ENCODE data around the gene KCNAB3. TPM values are rescaled to one million over a fixed set of nuclear protein-coding genes. Genes with fewer than 3 reads are reported as not detected.
"Not testable (repeated sequence)": the region's sequence is repeated elsewhere in the genome, so short reads cannot be mapped to it uniquely, and the experiment has no call there.

Gene KCNAB3
- total RNA-seq, 2 experiments from 2014 or later = 10.6 to 12.5 TPM

DNA sequence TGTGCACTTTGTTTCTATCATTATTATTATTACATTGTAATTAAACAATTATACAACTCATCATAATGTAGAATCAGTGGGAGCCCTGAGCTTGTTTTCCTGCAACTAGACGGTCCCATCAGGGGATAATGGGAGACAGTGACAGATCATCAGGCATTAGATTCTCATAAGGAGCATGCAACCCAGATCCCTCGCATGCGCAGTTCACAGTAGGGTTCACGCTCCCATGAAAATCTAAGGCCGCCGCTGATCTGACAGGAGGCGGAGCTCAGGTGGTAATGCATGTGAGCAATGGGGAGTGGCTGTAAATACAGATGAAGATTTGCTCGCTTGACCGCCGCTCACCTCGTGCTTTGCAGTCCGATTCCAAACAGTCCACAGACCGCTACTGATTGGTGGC lies 23.6 kb upstream of the KCNAB3 start:
- DNase-seq; H3K27ac Mint-ChIP-seq; ATAC-seq (ENCODE audit: low read depth); H3K27me3 Mint-ChIP-seq; H3K9me3 Mint-ChIP-seq; H3K4me3 Mint-ChIP-seq: not testable (repeated sequence)
- Mint-ChIP-seq H3K36me3 (peaks cover 12% of the 10 kb centered on the region), H3K4me1 (peaks cover 14% of the 10 kb centered on the region)
- POLR2A ChIA-PET = interaction anchor here (1.7 to 2.7 kb wide), 2 partner anchors 20 to 267 kb away, joined by 4 to 10 read pairs; partner anchors contain the start of genes CNTROB and TRAPPC1

DNA sequence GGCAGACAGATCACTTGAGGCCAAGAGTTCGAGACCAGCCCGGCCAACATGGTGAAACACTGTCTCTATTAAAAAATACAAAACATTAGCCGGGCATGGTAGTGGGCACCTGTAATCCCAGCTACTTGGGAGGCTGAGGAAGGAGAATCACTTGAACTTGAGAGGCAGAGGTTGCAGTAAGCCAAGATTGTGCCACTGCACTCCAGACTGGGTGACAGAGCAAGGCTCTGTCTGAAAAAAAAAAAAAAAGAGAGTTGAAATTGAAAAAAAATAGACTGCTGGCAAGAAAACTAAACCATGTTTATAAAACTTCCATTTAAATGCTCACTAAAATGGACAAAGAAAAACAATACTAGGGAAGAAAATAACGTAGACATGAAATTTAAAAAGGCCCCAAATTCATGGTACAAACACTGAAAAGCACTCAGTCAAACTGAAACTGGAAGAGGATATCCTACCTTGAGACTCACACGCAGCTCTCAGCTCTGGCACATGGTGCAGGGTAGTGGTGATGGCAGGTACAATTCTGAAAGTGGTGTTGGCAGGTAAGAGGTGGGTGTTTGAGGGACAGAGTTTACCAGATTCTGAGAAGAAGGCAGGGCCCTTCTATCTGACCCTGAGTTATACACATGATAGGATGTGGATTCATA lies 21.6 kb upstream of the KCNAB3 start:
- POLR2A ChIA-PET = interaction anchor here (0.6 to 2.7 kb wide), 8 partner anchors 16 to 265 kb away, joined by 3 to 11 read pairs (median 5); partner anchors contain the start of genes CNTROB and TRAPPC1
- peak overlapping the region; percentile 54 for H3K4me3 Mint-ChIP-seq
- peaks cover 23% of the 10 kb centered on the region for H3K36me3 Mint-ChIP-seq
- H3K27ac Mint-ChIP-seq = peak overlapping the region; percentile 88
- peak; percentile 99 for ATAC-seq (ENCODE audit: low read depth)
- no peaks in the 10 kb centered on the region for H3K27me3 Mint-ChIP-seq
- peaks cover 14% of the 10 kb centered on the region for H3K4me1 Mint-ChIP-seq
- no peak for DNase-seq
- H3K9me3 Mint-ChIP-seq = no peaks in the 10 kb centered on the region

DNA sequence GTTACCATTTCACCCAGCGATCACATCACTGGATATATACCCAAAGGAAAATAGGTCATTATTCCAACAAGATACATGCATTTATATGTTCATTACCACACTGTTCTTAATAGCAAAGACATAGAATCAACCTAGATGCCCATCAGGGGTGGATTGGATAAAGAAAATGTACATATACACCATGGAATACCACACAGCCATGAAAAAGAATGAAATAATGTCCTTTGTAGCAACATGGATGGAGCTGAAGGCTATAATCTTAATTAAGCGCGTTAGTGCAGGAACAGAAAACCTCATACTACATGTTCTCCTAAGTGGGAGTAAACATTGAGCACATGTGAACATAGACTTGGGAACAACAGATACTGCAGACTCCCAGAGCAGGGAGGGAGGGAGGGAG lies 20.9 kb upstream of the KCNAB3 start:
- POLR2A ChIA-PET = interaction anchor here (0.7 to 1.8 kb wide), 4 partner anchors 15 to 26 kb away, joined by 3 to 11 read pairs (median 4); no protein-coding TSS in a partner anchor
- H3K27me3 Mint-ChIP-seq = no peaks in the 10 kb centered on the region
- no peak overlapping the region for H3K4me3 Mint-ChIP-seq
- peak overlapping the region; percentile 88 for H3K27ac Mint-ChIP-seq
- peaks cover 27% of the 10 kb centered on the region for H3K36me3 Mint-ChIP-seq
- DNase-seq (no peak), ATAC-seq (ENCODE audit: low read depth) (no peak)
- H3K4me1 Mint-ChIP-seq = peaks cover 14% of the 10 kb centered on the region
- no peaks in the 10 kb centered on the region for H3K9me3 Mint-ChIP-seq

DNA sequence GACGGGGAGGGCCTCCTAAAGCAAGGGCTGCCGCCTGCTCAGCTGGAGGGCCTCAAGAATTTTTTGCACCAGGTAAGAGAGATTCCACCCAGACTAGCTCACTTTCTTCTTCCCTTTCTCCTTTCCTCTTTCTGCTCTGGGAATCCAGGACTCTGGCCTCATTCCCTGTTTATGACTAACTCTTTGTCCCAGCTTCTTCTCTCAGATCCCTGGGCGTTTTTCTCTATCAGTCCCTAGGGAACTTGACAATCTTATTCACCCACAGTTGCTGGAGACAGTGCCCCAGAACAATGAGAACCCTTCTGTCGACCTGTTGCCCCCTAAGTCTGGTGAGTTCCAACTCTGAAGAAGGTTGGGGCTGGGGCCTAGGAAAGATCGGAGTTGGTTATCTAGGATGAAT lies 18.0 kb upstream of the KCNAB3 start:
- POLR2A ChIA-PET = no interaction called here
- DNase-seq = no peak
- no peak overlapping the region for H3K4me3 Mint-ChIP-seq
- H3K36me3 Mint-ChIP-seq = peaks cover 36% of the 10 kb centered on the region
- no peak overlapping the region for H3K27ac Mint-ChIP-seq
- peaks cover 14% of the 10 kb centered on the region for H3K4me1 Mint-ChIP-seq
- no peak for ATAC-seq (ENCODE audit: low read depth)
- H3K27me3 Mint-ChIP-seq = no peaks in the 10 kb centered on the region
- H3K9me3 Mint-ChIP-seq = no peaks in the 10 kb centered on the region

DNA sequence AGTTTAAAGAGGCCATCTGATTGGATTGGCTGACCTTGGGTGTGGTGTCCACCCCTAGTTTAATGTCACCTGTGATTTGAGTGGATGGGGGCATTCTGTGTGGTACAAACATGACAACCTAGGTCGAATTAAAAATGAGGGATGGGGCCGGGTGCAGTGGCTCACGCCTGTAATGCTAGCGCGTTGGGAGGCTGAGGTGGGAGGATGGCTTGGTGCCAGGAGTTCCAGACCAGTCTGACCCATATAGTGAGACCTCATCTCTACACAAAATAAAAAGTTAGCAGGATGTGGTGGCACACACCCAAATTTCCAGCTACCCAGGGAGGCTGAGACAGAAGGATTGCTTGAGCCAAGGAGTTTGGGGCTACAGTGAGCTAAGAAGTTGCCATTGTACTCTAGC lies 16.8 kb upstream of the KCNAB3 start:
- Mint-ChIP-seq H3K9me3 (no peaks in the 10 kb centered on the region), H3K27ac (peak overlapping the region; percentile 41), H3K4me1 (peaks cover 10% of the 10 kb centered on the region), H3K36me3 (peaks cover 42% of the 10 kb centered on the region), H3K4me3 (no peak overlapping the region), H3K27me3 (no peaks in the 10 kb centered on the region)
- DNase-seq (no peak), ATAC-seq (ENCODE audit: low read depth) (no peak)
- POLR2A ChIA-PET = no interaction called here

DNA sequence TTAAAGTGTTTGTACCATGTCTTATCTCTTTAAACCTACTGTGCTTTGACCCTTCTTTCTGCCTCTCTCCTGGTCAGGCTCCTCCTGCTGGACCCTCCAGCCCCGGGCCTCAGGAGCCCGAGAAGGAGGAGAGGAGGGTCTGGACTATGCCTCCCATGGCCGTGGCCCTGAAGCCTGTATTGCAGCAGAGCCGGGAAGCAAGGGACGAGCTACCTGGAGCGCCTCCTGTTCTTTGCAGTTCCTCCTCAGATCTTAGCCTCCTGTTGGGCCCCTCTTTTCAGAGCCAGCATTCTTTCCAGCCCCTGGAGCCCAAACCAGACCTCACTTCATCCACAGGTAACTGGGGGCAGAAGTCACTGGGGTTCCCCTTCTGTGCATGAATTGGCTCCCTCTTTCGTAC lies 16.0 kb upstream of the KCNAB3 start:
- Mint-ChIP-seq H3K4me1 (peaks cover 4% of the 10 kb centered on the region), H3K9me3 (no peaks in the 10 kb centered on the region), H3K36me3 (peaks cover 48% of the 10 kb centered on the region), H3K27ac (no peak overlapping the region), H3K27me3 (no peaks in the 10 kb centered on the region), H3K4me3 (no peak overlapping the region)
- POLR2A ChIA-PET = interaction anchor here (1.2 to 2.1 kb wide), 2 partner anchors 13 to 30 kb away, joined by 3 to 11 read pairs; no protein-coding TSS in a partner anchor
- ATAC-seq (ENCODE audit: low read depth) = no peak
- no peak for DNase-seq

DNA sequence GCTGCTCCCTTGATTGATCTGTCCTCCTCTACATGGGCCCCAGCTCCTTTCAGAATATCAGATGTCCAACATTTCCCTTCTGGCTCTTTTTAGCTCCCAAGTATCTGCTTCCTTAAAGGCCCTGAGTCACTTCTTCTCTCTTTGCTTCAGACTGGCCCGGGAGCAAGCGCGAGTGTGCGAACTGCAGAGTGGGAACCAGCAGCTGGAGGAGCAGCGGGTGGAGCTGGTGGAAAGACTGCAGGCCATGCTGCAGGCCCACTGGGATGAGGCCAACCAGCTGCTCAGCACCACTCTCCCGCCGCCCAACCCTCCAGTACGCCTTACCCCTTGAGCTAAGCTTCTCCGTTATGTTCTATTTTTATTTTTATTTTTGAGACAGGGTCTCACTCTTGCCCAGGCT lies 14.7 kb upstream of the KCNAB3 start:
- H3K4me3 Mint-ChIP-seq = no peak overlapping the region
- H3K27me3 Mint-ChIP-seq = no peaks in the 10 kb centered on the region
- POLR2A ChIA-PET = interaction anchor here (1.2 to 2.1 kb wide), 2 partner anchors 11 to 13 kb away, joined by 5 to 11 read pairs; partner anchors contain the start of genes CNTROB and TRAPPC1
- H3K9me3 Mint-ChIP-seq = no peaks in the 10 kb centered on the region
- no peak for DNase-seq
- peaks cover 7% of the 10 kb centered on the region for H3K4me1 Mint-ChIP-seq
- ATAC-seq (ENCODE audit: low read depth) = no peak
- H3K27ac Mint-ChIP-seq = no peak overlapping the region
- H3K36me3 Mint-ChIP-seq = peaks cover 54% of the 10 kb centered on the region

DNA sequence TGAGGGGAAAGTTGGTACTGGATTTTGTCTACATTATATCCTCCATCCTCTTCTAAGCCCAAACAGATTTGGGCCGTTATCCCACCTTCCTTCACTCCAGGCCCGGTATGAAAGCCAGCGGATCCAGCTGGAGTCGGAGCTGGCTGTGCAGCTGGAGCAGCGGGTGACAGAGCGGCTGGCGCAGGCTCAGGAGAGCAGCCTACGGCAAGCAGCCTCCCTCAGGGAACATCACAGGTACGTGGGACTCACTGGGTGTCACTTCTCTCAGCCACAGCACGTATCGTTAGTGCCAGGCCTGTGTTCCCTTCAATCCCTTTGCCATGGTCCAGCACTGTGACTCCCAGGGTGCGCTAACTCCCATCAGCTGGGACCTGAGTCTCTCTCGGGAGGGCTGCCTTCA lies 13.6 kb upstream of the KCNAB3 start:
- H3K4me3 Mint-ChIP-seq = no peak overlapping the region
- POLR2A ChIA-PET = interaction anchor here (0.5 kb wide), 1 partner anchor 81 kb away, joined by 3 read pairs; no protein-coding TSS in a partner anchor

DNA sequence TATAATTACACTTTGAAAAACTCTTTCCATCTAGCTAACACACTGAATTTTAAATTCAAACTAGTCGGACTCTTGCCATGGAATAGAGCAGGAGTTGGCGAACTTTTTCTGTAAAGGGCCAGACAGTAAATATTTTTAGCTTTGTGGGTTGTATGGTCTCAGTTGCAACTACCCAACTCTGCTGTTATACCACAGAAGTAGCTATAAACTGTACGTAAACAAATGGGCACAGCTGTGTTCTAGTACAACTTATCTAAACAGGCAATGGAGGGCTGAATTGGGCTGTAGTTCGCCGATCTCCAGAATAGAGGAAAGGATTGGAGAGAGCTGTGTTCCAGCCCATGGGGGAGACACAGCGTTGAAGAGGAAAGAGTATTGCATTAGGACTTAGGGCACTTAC lies 11.1 kb upstream of the KCNAB3 start:
- POLR2A ChIA-PET = interaction anchor here (0.8 kb wide), 1 partner anchor 8 kb away, joined by 3 read pairs; no protein-coding TSS in a partner anchor
- no peak overlapping the region for H3K27ac Mint-ChIP-seq
- DNase-seq (no peak), ATAC-seq (ENCODE audit: low read depth) (no peak)
- H3K4me3 Mint-ChIP-seq = no peak overlapping the region
- no peaks in the 10 kb centered on the region for H3K9me3 Mint-ChIP-seq
- peaks cover 15% of the 10 kb centered on the region for H3K4me1 Mint-ChIP-seq
- H3K27me3 Mint-ChIP-seq = no peaks in the 10 kb centered on the region
- H3K36me3 Mint-ChIP-seq = peaks cover 51% of the 10 kb centered on the region

More for the DNA sequence above, 13.6 kb upstream of the KCNAB3 start:
- no peaks in the 10 kb centered on the region for H3K9me3 Mint-ChIP-seq
- DNase-seq (no peak), ATAC-seq (ENCODE audit: low read depth) (no peak)
- no peak overlapping the region for H3K27ac Mint-ChIP-seq
- H3K27me3 Mint-ChIP-seq = no peaks in the 10 kb centered on the region
- peaks cover 49% of the 10 kb centered on the region for H3K36me3 Mint-ChIP-seq
- peaks cover 6% of the 10 kb centered on the region for H3K4me1 Mint-ChIP-seq

DNA sequence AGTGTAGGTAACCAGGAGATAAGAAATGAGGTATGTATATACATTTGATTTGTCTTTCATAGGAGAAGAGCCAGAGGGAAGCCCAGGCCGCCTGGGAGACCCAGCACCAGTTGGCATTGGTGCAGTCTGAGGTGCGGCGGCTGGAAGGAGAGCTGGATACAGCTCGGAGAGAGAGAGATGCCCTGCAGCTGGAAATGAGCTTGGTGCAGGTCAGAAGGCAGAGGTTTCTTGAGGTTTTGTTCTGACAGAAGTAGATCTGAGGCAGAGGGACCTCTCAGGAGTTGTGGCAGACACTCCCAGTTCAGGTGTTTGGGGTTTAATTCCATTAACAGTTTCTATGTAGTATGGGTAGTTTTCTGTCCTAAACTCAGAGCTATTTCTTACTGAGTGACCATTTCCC lies 10.4 kb upstream of the KCNAB3 start:
- Mint-ChIP-seq H3K9me3 (no peaks in the 10 kb centered on the region), H3K27me3 (no peaks in the 10 kb centered on the region), H3K4me3 (no peak overlapping the region), H3K4me1 (peaks cover 19% of the 10 kb centered on the region), H3K36me3 (peaks cover 50% of the 10 kb centered on the region), H3K27ac (no peak overlapping the region)
- no peak for ATAC-seq (ENCODE audit: low read depth)
- POLR2A ChIA-PET = interaction anchor here (0.8 to 0.9 kb wide), 2 partner anchors 7 to 50 kb away, joined by 3 read pairs; no protein-coding TSS in a partner anchor
- DNase-seq = no peak

DNA sequence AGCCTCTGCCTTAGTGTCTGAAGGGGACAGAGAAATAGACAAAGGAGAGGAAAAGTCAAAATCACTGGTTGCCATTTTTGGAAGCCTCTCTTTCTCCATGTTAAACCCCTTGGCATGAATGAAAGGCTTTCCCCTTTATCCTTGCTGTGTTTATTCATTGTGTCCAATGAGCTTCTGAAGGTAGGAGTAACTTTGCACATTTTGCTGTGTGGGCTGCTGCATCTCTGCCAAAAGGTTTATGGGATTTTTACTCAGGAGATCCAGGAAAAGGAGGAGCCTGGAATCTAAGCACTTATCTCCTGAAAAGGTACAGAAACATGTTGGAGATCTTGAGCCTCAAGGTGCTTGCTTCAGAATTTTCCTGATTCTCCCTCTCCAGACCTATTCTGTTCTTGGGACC lies 6.2 kb upstream of the KCNAB3 start:
- Mint-ChIP-seq H3K4me3 (peak overlapping the region; percentile 25), H3K4me1 (peaks cover 42% of the 10 kb centered on the region), H3K36me3 (peaks cover 38% of the 10 kb centered on the region), H3K9me3 (no peaks in the 10 kb centered on the region), H3K27me3 (no peaks in the 10 kb centered on the region), H3K27ac (no peak overlapping the region)
- ATAC-seq (ENCODE audit: low read depth) = no peak
- POLR2A ChIA-PET = interaction anchor here (0.6 to 2.0 kb wide), 4 partner anchors 15 to 289 kb away, joined by 3 to 11 read pairs (median 3); partner anchors contain the start of gene RNF227
- DNase-seq = no peak

DNA sequence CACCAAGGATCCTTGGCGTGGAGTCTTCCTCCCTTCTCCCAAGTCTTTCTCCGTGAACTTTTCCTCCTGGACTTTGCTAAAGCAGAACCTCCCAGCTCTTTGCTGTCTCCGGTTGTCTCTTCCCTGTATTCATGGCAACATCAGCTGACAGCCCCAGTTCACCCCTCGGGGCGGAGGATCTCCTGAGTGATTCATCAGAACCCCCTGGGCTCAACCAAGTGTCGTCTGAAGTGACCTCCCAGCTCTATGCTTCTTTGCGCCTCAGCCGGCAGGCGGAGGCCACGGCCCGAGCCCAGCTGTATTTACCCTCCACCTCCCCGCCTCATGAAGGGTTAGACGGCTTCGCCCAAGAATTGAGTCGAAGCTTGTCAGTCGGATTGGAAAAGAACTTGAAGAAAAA lies 3.3 kb upstream of the KCNAB3 start:
- H3K36me3 Mint-ChIP-seq = peaks cover 22% of the 10 kb centered on the region
- H3K27ac Mint-ChIP-seq = peak overlapping the region; percentile 98
- H3K4me1 Mint-ChIP-seq = peaks cover 37% of the 10 kb centered on the region
- H3K27me3 Mint-ChIP-seq = no peaks in the 10 kb centered on the region
- POLR2A ChIA-PET = interaction anchor here (0.5 to 4.5 kb wide), 11 partner anchors 7 to 1010 kb away, joined by 3 to 51 read pairs (median 9); partner anchors contain the start of gene RNF227
- DNase-seq (no peak), ATAC-seq (ENCODE audit: low read depth) (no peak)
- H3K9me3 Mint-ChIP-seq = no peaks in the 10 kb centered on the region
- peak overlapping the region; percentile 99 for H3K4me3 Mint-ChIP-seq

DNA sequence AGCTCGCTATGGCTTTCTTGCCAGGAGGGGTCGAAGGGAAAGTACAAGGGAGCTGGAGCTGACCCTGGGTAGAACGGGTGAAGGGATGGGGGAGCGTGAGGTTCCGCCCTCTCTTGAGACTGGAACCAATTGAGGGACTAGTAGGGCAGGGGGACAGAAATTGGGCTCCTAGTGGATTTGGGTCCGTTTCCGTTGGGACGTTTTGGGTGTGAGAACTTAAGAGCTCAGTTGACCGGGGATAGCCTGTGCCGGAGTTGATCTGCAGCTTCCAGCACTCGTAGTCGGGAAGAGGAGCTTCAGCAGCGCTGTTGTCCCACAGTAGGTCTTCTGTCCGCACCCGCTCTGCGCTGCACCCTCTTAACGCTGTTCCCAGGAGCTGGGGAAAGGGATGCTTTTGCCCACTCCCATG lies 2.8 kb upstream of the KCNAB3 start:
- POLR2A ChIA-PET = interaction anchor here (0.6 to 4.5 kb wide), 20 partner anchors 8 to 305 kb away, joined by 3 to 51 read pairs (median 4); partner anchors contain the start of genes NAA38, RNF227, SAT2 and TP53
- Mint-ChIP-seq H3K36me3 (peaks cover 22% of the 10 kb centered on the region), H3K9me3 (no peaks in the 10 kb centered on the region), H3K27me3 (no peaks in the 10 kb centered on the region), H3K27ac (peak overlapping the region; percentile 98), H3K4me3 (peak overlapping the region; percentile 99), H3K4me1 (peaks cover 37% of the 10 kb centered on the region)
- ATAC-seq (ENCODE audit: low read depth) (peak; percentile 23), DNase-seq (peak; percentile 47)
